ENCODE data around the gene NR5A2.

- TF ChIP-seq CTCF (conservative IDR thresholded peaks at IDR 0.05; ENCODE audit: low read length) (no peak), EZH2phosphoT487 (IDR thresholded peaks at IDR 0.05; ENCODE audit: borderline replicate concordance) (no peak)
Measured at GRCh38 chr1:200082329-200082728, 54.8 kb downstream of the NR5A2 start.
